ENCODE data around the gene ARHGAP25. TPM values are rescaled to one million over a fixed set of nuclear protein-coding genes. Genes with fewer than 3 reads are reported as not detected.

ARHGAP25 gene
- total RNA-seq, 4 donors from 2014 or later, result 3.7 to 9.3 (median 5.4) TPM

- Histone ChIP-seq H3K9me3 (no peaks in the 10 kb centered on the region), H3K4me1 (peaks cover 0 to 12% (median 3%) of the 10 kb centered on the region in 4 donors), H3K36me3 (no peaks in the 10 kb centered on the region), H3K27me3 (no peaks in the 10 kb centered on the region), H3K27ac (replicated peaks in 1 of 4) (no peak overlapping the region), H3K4me3 (no peak overlapping the region)
- TF ChIP-seq POLR2AphosphoS5 (IDR thresholded peaks at IDR 0.05), result no peak
- TF ChIP-seq, protein P1, sequence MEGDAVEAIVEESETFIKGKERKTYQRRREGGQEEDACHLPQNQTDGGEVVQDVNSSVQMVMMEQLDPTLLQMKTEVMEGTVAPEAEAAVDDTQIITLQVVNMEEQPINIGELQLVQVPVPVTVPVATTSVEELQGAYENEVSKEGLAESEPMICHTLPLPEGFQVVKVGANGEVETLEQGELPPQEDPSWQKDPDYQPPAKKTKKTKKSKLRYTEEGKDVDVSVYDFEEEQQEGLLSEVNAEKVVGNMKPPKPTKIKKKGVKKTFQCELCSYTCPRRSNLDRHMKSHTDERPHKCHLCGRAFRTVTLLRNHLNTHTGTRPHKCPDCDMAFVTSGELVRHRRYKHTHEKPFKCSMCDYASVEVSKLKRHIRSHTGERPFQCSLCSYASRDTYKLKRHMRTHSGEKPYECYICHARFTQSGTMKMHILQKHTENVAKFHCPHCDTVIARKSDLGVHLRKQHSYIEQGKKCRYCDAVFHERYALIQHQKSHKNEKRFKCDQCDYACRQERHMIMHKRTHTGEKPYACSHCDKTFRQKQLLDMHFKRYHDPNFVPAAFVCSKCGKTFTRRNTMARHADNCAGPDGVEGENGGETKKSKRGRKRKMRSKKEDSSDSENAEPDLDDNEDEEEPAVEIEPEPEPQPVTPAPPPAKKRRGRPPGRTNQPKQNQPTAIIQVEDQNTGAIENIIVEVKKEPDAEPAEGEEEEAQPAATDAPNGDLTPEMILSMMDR (IDR thresholded peaks at IDR 0.05), result peak; percentile 37 to 55 (median 37)
- no peak for DNase-seq (ENCODE audit: extremely low spot score)
- 77% methylated on average over 2 of the region's 2 CpGs for WGBS
- intact Hi-C loops (cut with DNase I), result no loop called here
Observed at GRCh38 chr2:68839260-68839833, 104.7 kb downstream of the ARHGAP25 start.

- TF ChIP-seq POLR2AphosphoS5 (IDR thresholded peaks at IDR 0.05), result no peak
- intact Hi-C loops (cut with DNase I), result no loop called here
- Histone ChIP-seq H3K9me3 (no peaks in the 10 kb centered on the region), H3K4me3 (no peak overlapping the region), H3K36me3 (no peaks in the 10 kb centered on the region), H3K27ac (replicated peaks in 1 of 4) (no peak overlapping the region), H3K27me3 (peaks cover 0 to 12% (median 0%) of the 10 kb centered on the region in 4 donors), H3K4me1 (no peaks in the 10 kb centered on the region)
- WGBS, result 61% methylated on average over 2 of the region's 2 CpGs
- no peak for DNase-seq (ENCODE audit: extremely low spot score)
Observed at GRCh38 chr2:68845043-68845442, 110.4 kb downstream of the ARHGAP25 start.

GRCh38 chr2:68846091-68846490 lies 111.5 kb downstream of the ARHGAP25 start:
- Histone ChIP-seq H3K9me3 (no peaks in the 10 kb centered on the region), H3K4me3 (no peak overlapping the region), H3K27ac (replicated peaks in 1 of 4) (no peak overlapping the region), H3K4me1 (no peaks in the 10 kb centered on the region), H3K36me3 (no peaks in the 10 kb centered on the region), H3K27me3 (peaks cover 0 to 12% (median 0%) of the 10 kb centered on the region in 4 donors)
- WGBS, result 61% methylated on average over 3 of the region's 3 CpGs
- TF ChIP-seq, protein P1 (IDR thresholded peaks at IDR 0.05), result no peak
- TF ChIP-seq POLR2A (IDR thresholded peaks at IDR 0.05; ENCODE audit: low read depth), result no peak
- intact Hi-C loops (cut with DNase I), result no loop called here
- no peak for DNase-seq (ENCODE audit: extremely low spot score)

GRCh38 chr2:68847751-68848150 lies 113.1 kb downstream of the ARHGAP25 start:
- peak; percentile 26 for DNase-seq (ENCODE audit: extremely low spot score)
- intact Hi-C loops (cut with DNase I), result no loop called here
- peaks cover 0 to 12% (median 0%) of the 10 kb centered on the region in 4 donors for H3K27me3 ChIP-seq
- TF ChIP-seq, protein P1 (IDR thresholded peaks at IDR 0.05), result no peak
- TF ChIP-seq EP300 (IDR thresholded peaks at IDR 0.05) (no peak), POLR2AphosphoS5 (IDR thresholded peaks at IDR 0.05) (no peak), POLR2A (IDR thresholded peaks at IDR 0.05; ENCODE audit: low read depth) (no peak)
- H3K4me3 ChIP-seq, result no peak overlapping the region
- no peaks in the 10 kb centered on the region for H3K9me3 ChIP-seq
- H3K27ac ChIP-seq (replicated peaks in 1 of 4), result no peak overlapping the region
- no peaks in the 10 kb centered on the region for H3K4me1 ChIP-seq
- no peaks in the 10 kb centered on the region for H3K36me3 ChIP-seq

GRCh38 chr2:68849579-68850030 lies 115.0 kb downstream of the ARHGAP25 start:
- H3K4me1 ChIP-seq, result peaks cover 0 to 5% (median 2%) of the 10 kb centered on the region in 4 donors

More at GRCh38 chr2:68849579-68850030, 115.0 kb downstream of the ARHGAP25 start:
- TF ChIP-seq, protein P1 (IDR thresholded peaks at IDR 0.05), result no peak
- TF ChIP-seq POLR2A (IDR thresholded peaks at IDR 0.05; ENCODE audit: low read depth) (no peak), POLR2AphosphoS5 (IDR thresholded peaks at IDR 0.05) (no peak), EP300 (IDR thresholded peaks at IDR 0.05) (no peak)
- WGBS, result 64% methylated on average over 4 of the region's 4 CpGs
- Histone ChIP-seq H3K4me3 (no peak overlapping the region), H3K9me3 (no peaks in the 10 kb centered on the region), H3K27ac (replicated peaks in 1 of 4) (no peak overlapping the region), H3K27me3 (peaks cover 0 to 12% (median 0%) of the 10 kb centered on the region in 4 donors), H3K36me3 (no peaks in the 10 kb centered on the region)
- intact Hi-C loops (cut with DNase I), result no loop called here
- peak; percentile 21 for DNase-seq (ENCODE audit: extremely low spot score)

All from esophagus muscularis mucosa (tissue), 4 donors.